PC-9 (cell line): Measurements from ENCODE around the gene TMEM51. TPM values are rescaled to one million over a fixed set of nuclear protein-coding genes. Genes with fewer than 3 reads are reported as not detected.

ENCODE experiments used
- BruUV-seq: library from RNA; stranded (reverse); fragments of 400-500 nt; replicated peaks from 2 replicates; lab custom pipeline; 2021; lab: Mats Ljungman, UMichigan
- CTCF ChIA-PET: fragments of 300-600 bp; sonication (Branson Sonifier 250); formaldehyde crosslinking; loops from one replicate; lab custom pipeline; 2022; ENCODE audit warnings: antibody characterized with exemption; lab: Charles Lee
- POLR2A ChIA-PET: fragments of 300-600 bp; sonication (Branson Sonifier 250); formaldehyde crosslinking; loops from one replicate; lab custom pipeline; 2022; ENCODE audit warnings: antibody characterized with exemption; ENCODE audit not compliant: unreplicated experiment; lab: Charles Lee
- DNase-seq, 2 experiments: peaks; one replicate each; pipeline versions ENCODE4 v3.0.0 to v3.0.0-alpha.2; 2015 to 2022; ENCODE audit warnings: mixed read lengths in 1 of 2
- H2AFZ ChIP-seq: fragments of 200-600 bp; sonication (generic); 2 replicates; pipeline ENCODE4 v1.8.1; 2017; ENCODE audit warnings: antibody characterized with exemption
- H3F3A ChIP-seq: fragments of 200-600 bp; sonication (generic); 2 replicates; pipeline ENCODE4 v1.8.1; 2017; ENCODE audit warnings: antibody characterized with exemption, mild to moderate bottlenecking, low read depth; ENCODE audit not compliant: insufficient read depth
- H3K27ac ChIP-seq: fragments of 200-600 bp; sonication (generic); 2 replicates; pipeline ENCODE4 v1.6.1; 2016; ENCODE audit warnings: mixed run types
- H3K27me3 ChIP-seq: fragments of 200-600 bp; sonication (generic); 2 replicates; pipeline ENCODE4 v1.6.1; 2016; ENCODE audit warnings: low read depth, mixed run types; ENCODE audit not compliant: insufficient read depth
- H3K36me3 ChIP-seq: fragments of 200-600 bp; sonication (generic); 2 replicates; pipeline ENCODE4 v1.6.1; 2016; ENCODE audit warnings: low read depth, mixed run types
- H3K4me1 ChIP-seq: fragments of 200-600 bp; sonication (generic); replicated peaks from 2 replicates; pipeline ENCODE4 v1.6.1; 2016; ENCODE audit warnings: mixed run types; ENCODE audit not compliant: insufficient read depth
- H3K4me2 ChIP-seq: fragments of 200-600 bp; sonication (generic); 2 replicates; pipeline ENCODE4 v1.6.1; 2017; ENCODE audit warnings: mixed run types
- H3K4me3 ChIP-seq: fragments of 200-600 bp; sonication (generic); 2 replicates; pipeline ENCODE4 v1.6.1; 2016; ENCODE audit warnings: mixed run types
- H3K79me2 ChIP-seq: fragments of 200-600 bp; sonication (generic); 2 replicates; pipeline ENCODE4 v1.6.1; 2017; ENCODE audit warnings: low read depth, mixed run types
- H3K9me2 ChIP-seq: fragments of 200-600 bp; sonication (generic); 2 replicates; pipeline ENCODE4 v1.8.1; 2017; ENCODE audit warnings: mild to moderate bottlenecking; ENCODE audit not compliant: insufficient read depth
- H3K9me3 ChIP-seq: fragments of 200-600 bp; sonication (generic); 2 replicates; pipeline ENCODE4 v1.8.1; 2016; ENCODE audit warnings: low read depth; ENCODE audit not compliant: insufficient read depth
- H4K20me1 ChIP-seq: fragments of 200-600 bp; sonication (generic); 2 replicates; pipeline ENCODE4 v1.8.1; 2017; ENCODE audit not compliant: insufficient read depth
- CTCF ChIP-seq: fragments of 200-600 bp; sonication (generic); conservative IDR thresholded peaks from 2 replicates; pipeline ENCODE4 v1.6.1; 2017; ENCODE audit warnings: mixed run types, antibody characterized with exemption, mild to moderate bottlenecking, moderate library complexity
- EZH2 ChIP-seq: fragments of 200-600 bp; sonication (generic); IDR thresholded peaks from 2 replicates; pipeline ENCODE4 v1.8.0; 2017; ENCODE audit warnings: antibody characterized with exemption, low read depth
- intact Hi-C: fragments of 100-400 bp; cut with micrococcal nuclease; formaldehyde crosslinking; loops from one replicate; pipeline ENCODE4 v1.10.0; 2022; ENCODE audit not compliant: unreplicated experiment
- total RNA-seq: library from RNA; stranded (reverse); gene quantifications from 2 replicates; pipeline ENCODE4 v1.2.3, GENCODE V29; 2021

The TMEM51 gene
- total RNA-seq, 1 experiment from 2014 or later: 11.7 TPM

- H3K4me3 ChIP-seq: no peak overlapping the region
- no peak overlapping the region for H3K4me2 ChIP-seq
- H3K36me3 ChIP-seq: no peaks in the 10 kb centered on the region
- H4K20me1 ChIP-seq: no peaks in the 10 kb centered on the region
- no peak for DNase-seq
- TF ChIP-seq EZH2: no peak
- TF ChIP-seq CTCF: no peak
- intact Hi-C loops: no loop called here
- H3K27me3 ChIP-seq: no peaks in the 10 kb centered on the region
- peaks cover 21% of the 10 kb centered on the region for H3F3A ChIP-seq
- H3K27ac ChIP-seq: no peak overlapping the region
- peaks cover 25% of the 10 kb centered on the region for H3K4me1 ChIP-seq
- ChIA-PET POLR2A (no interaction called here), CTCF (interaction anchor here (0.5 kb wide), 1 partner anchor 18 kb away, joined by 3 read pairs; no protein-coding TSS in a partner anchor)
- no TSS peak for BruUV-seq
- H3K9me2 ChIP-seq: no peaks in the 10 kb centered on the region
- no peaks in the 10 kb centered on the region for H3K9me3 ChIP-seq
- H3K79me2 ChIP-seq: peaks cover 16% of the 10 kb centered on the region; the same call in 1 of the 2 replicates
- H2AFZ ChIP-seq: no peak overlapping the region
Observed at GRCh38 chr1:15181564-15181963, 28.0 kb downstream of the TMEM51 start.

DNA sequence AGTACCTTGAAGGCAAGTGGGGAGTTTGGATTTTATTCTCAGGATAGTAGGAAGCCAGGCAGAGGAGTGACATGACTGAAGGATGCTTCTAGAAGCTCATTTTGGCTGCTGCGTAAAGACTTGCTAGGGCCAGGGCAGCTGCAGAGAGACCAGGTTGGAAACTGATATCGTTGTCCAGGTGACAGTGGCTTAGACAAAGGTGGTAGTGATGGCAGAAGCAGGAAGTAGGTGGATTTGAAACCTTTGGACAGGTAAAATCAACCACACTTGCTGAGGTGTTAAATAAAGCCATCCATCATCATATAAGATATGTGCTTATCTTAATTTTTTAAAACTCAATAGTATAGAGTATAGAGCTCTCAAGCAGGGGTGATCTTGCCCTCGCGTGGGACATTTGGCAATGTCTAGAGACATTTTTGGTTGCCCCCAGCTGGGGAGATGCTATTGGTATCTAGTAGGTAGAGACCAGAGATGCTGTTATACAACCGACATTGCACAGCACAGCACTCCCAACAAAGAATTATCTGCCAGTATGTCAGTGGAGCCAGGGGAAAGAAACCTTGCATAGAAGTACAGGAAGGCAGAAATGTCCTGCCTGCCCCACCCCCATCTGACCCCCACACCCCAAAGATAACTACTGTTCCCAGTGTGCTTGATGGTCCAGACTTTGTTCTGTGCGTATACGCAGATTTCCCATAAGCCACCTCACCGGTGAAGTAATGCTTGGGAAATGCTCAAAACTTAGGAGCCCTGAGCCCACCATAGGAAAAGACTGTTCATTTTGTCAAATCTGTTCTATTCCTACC is 31.1 kb downstream of the TMEM51 start:
- H3K27ac ChIP-seq: no peak overlapping the region
- H3K4me2 ChIP-seq: no peak overlapping the region
- H3K9me2 ChIP-seq: no peaks in the 10 kb centered on the region
- no peaks in the 10 kb centered on the region for H4K20me1 ChIP-seq
- no peaks in the 10 kb centered on the region for H3K27me3 ChIP-seq
- H3K79me2 ChIP-seq: peaks cover 12% of the 10 kb centered on the region; the same call in 1 of the 2 replicates
- DNase-seq: no peak
- H3K9me3 ChIP-seq: no peaks in the 10 kb centered on the region
- intact Hi-C loops: no loop called here
- peaks cover 7% of the 10 kb centered on the region; the same call in 1 of the 2 replicates for H3F3A ChIP-seq
- H3K4me3 ChIP-seq: no peak overlapping the region
- no TSS peak for BruUV-seq
- H2AFZ ChIP-seq: no peak overlapping the region
- TF ChIP-seq EZH2 (no peak), CTCF (no peak)
- peaks cover 11% of the 10 kb centered on the region for H3K4me1 ChIP-seq
- no peaks in the 10 kb centered on the region for H3K36me3 ChIP-seq
- ChIA-PET CTCF (no interaction called here), POLR2A (no interaction called here)

DNA sequence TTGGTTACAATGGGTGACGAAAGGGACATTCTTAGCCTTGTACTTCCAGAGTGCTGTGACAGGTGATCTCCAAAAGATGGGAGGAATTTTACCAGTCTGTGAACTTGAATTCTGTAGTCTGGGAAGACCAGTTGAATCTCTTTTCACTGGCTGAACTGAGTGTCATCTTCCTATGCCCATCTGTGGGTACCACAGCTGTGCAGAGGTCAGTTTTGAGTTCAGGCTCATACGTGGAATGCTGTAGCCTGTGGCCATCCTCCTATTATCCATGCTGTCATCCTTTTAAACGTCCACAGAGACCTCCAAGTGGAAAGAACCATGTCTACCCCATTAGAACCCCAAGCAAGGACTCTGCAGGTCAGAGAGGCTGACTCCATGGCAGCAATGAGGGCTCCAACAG is 32.1 kb downstream of the TMEM51 start:
- H3K27ac ChIP-seq: no peak overlapping the region
- intact Hi-C loops: no loop called here
- H3F3A ChIP-seq: no peaks in the 10 kb centered on the region
- no peaks in the 10 kb centered on the region for H3K9me2 ChIP-seq
- BruUV-seq: no TSS peak
- DNase-seq: no peak
- H3K36me3 ChIP-seq: no peaks in the 10 kb centered on the region
- 0 out of 2 replicates have a peak, but pooled peaks cover under 1% of the 10 kb centered on the region for H3K4me1 ChIP-seq
- no peak overlapping the region for H2AFZ ChIP-seq
- H3K4me2 ChIP-seq: no peak overlapping the region
- H3K9me3 ChIP-seq: no peaks in the 10 kb centered on the region
- ChIA-PET POLR2A (no interaction called here), CTCF (no interaction called here)
- peaks cover 10% of the 10 kb centered on the region; the same call in 1 of the 2 replicates for H3K79me2 ChIP-seq
- no peaks in the 10 kb centered on the region for H4K20me1 ChIP-seq
- TF ChIP-seq EZH2 (no peak), CTCF (no peak)
- no peak overlapping the region for H3K4me3 ChIP-seq
- no peaks in the 10 kb centered on the region for H3K27me3 ChIP-seq
